Spleen (tissue), 11 donors: ENCODE data around the gene DLX3. TPM values are rescaled to one million over a fixed set of nuclear protein-coding genes. Genes with fewer than 3 reads are reported as not detected.

ENCODE experiments used
- DNase-seq: peaks from one replicate; pipeline ENCODE4 v3.0.0-alpha.2; 2020
- H3K27ac ChIP-seq, 8 donors: fragments of 200-600 bp; sonication (generic) in 7 of 8; 1 replicate in 4 of 8; 2 replicates in 4 of 8; pipeline versions ENCODE4 v1.5.0 to v1.8.0; 2016 to 2021; ENCODE audit warnings: inconsistent platforms in 4 of 8, mild to moderate bottlenecking in 4 of 8, moderate library complexity in 1 of 8
- H3K27me3 ChIP-seq, 7 donors: fragments of 200-600 bp; sonication (generic) in 6 of 7; replicated peaks in 1 of 7; 1 replicate in 4 of 7; 2 replicates in 3 of 7; pipeline versions ENCODE4 v1.5.0 to v1.8.0; 2016 to 2021; ENCODE audit warnings: inconsistent platforms in 3 of 7, mild to moderate bottlenecking in 1 of 7
- H3K36me3 ChIP-seq, 6 donors: fragments of 200-600 bp; sonication (generic) in 5 of 6; 1 replicate in 4 of 6; 2 replicates in 2 of 6; pipeline versions ENCODE4 v1.5.0 to v1.8.0; 2016 to 2021; ENCODE audit warnings: inconsistent platforms in 2 of 6
- H3K4me1 ChIP-seq, 6 donors: fragments of 200-600 bp; sonication (generic) in 5 of 6; 1 replicate in 3 of 6; 2 replicates in 3 of 6; pipeline versions ENCODE4 v1.5.0 to v1.8.0; 2016 to 2021; ENCODE audit warnings: inconsistent platforms in 3 of 6
- H3K4me3 ChIP-seq, 8 donors: fragments of 200-600 bp; sonication (generic) in 7 of 8; 1 replicate in 4 of 8; 2 replicates in 4 of 8; pipeline versions ENCODE4 v1.5.0 to v1.8.0; 2016 to 2021; ENCODE audit warnings: inconsistent platforms in 4 of 8, mild to moderate bottlenecking in 4 of 8, moderate library complexity in 2 of 8
- H3K9me3 ChIP-seq, 8 donors: fragments of 200-600 bp; sonication (generic) in 7 of 8; 1 replicate in 4 of 8; 2 replicates in 4 of 8; pipeline versions ENCODE4 v1.5.0 to v1.8.0; 2016 to 2021; ENCODE audit warnings: inconsistent platforms in 4 of 8
- CTCF ChIP-seq, 11 experiments: fragments of 200-600 bp in 7 of 11; fragments of 450-650 bp in 4 of 11; sonication (generic) in 4 of 11; IDR thresholded peaks in 8 of 11; conservative IDR thresholded peaks in 3 of 11; 1 replicate in 7 of 11; 2 replicates in 4 of 11; pipeline versions ENCODE4 v1.4.0 to v1.8.0; 2016 to 2021; ENCODE audit warnings: antibody characterized with exemption in 11 of 11, inconsistent platforms in 4 of 11, mild to moderate bottlenecking in 1 of 11
- POLR2A ChIP-seq, 3 donors: fragments of 450-650 bp; IDR thresholded peaks; one replicate each; pipeline ENCODE4 v1.5.1; 2017; ENCODE audit warnings: antibody characterized with exemption in 3 of 3, mild to moderate bottlenecking in 1 of 3
- POLR2AphosphoS5 ChIP-seq, 3 donors: sonication (generic); formaldehyde crosslinking; IDR thresholded peaks; one replicate each; pipeline ENCODE4 v1.5.1; 2017; ENCODE audit warnings: antibody characterized with exemption in 3 of 3
- WGBS, 5 donors: extraction: QIAGEN DNeasy Blood & Tissue Kit in 3 of 5; methylation state at CpG; one replicate each; pipeline versions ENCODE4 v1.1.5 to v1.1.7; 2013 to 2018; 5-methylcytosine and 5-hydroxymethylcytosine counted together
- intact Hi-C: fragments of 100-400 bp; cut with DNase I; formaldehyde crosslinking; loops from one replicate; pipeline ENCODE4 v1.15.0; 2023; ENCODE audit warnings: low total_unique reads
- polyA plus RNA-seq, 3 donors: library from polyadenylated mRNA; stranded (reverse); fragments of 200-250 nt; gene quantifications; one replicate each; pipeline ENCODE4 v1.2.1, GENCODE V29; 2013
- total RNA-seq, 7 donors: library from RNA; depleted of rRNA in 3 of 7; stranded (reverse); fragments of >200 nt in 3 of 7; fragmentation: NEBNext Ultra II Directional in 4 of 7; extraction: Animal tissue kit (Norgen Biotek cat#: 25700) in 4 of 7; gene quantifications; one replicate each; pipeline versions ENCODE4 v1.1.0 to v1.2.1, GENCODE V29; 2016 to 2021
- donor health status: healthy with polysubstance abuse.
- donor health status: DM: no; HTN: no; CAD: no; lungs with moderate emphysema.
- donor health status: DM: no; HTN: no; CAD: no.
- donor health status: Bipolar disorder and iron deficiency.
- donor health status: healthy.
- donor health status: DM: no; HTN: no; CAD: no.
- donor health status: DM: yes; HTN: yes; CAD: no.

The DLX3 gene
- total and polyA plus RNA-seq, 10 donors = 0.02 TPM; not detected in 9

GRCh38 chr17:50039058-50039457 lies 44.0 kb upstream of the DLX3 start:
- intact Hi-C loops = no loop called here

GRCh38 chr17:50037321-50038107 lies 42.5 kb upstream of the DLX3 start:
- no peaks in the 10 kb centered on the region for H3K9me3 ChIP-seq
- no peak overlapping the region for H3K4me3 ChIP-seq
- intact Hi-C loops = no loop called here
- peaks cover 0 to 33% (median 16%) of the 10 kb centered on the region in 6 donors for H3K4me1 ChIP-seq
- H3K27ac ChIP-seq = peak overlapping the region; percentile 4 to 56 (median 39)
- no peaks in the 10 kb centered on the region for H3K27me3 ChIP-seq
- WGBS, 5 donors = 55 to 77% (median 67%) methylated on average over 14 of the region's 14 CpGs
- TF ChIP-seq POLR2AphosphoS5 (IDR thresholded peaks at IDR 0.05) = peak; percentile 61 to 65 (median 62)
- no peak for TF ChIP-seq CTCF (IDR thresholded peaks at IDR 0.05 in 8 of 11, conservative IDR thresholded peaks at IDR 0.05 in 3 of 11)
- H3K36me3 ChIP-seq = no peaks in the 10 kb centered on the region
- DNase-seq = peak; percentile 83

More at GRCh38 chr17:50039058-50039457, 44.0 kb upstream of the DLX3 start:
- Histone ChIP-seq H3K36me3 (no peaks in the 10 kb centered on the region), H3K4me3 (no peak overlapping the region), H3K27me3 (peaks cover 0 to 7% (median 0%) of the 10 kb centered on the region in 7 donors), H3K27ac (peak overlapping the region in 2 of 8 donors; percentile 17 to 49), H3K4me1 (peaks cover 7 to 47% (median 25%) of the 10 kb centered on the region in 6 donors), H3K9me3 (no peaks in the 10 kb centered on the region)
- 54 to 87% (median 68%) methylated on average over 4 of the region's 4 CpGs for WGBS, 5 donors
- no peak for TF ChIP-seq POLR2A (IDR thresholded peaks at IDR 0.05)
- TF ChIP-seq POLR2AphosphoS5 (IDR thresholded peaks at IDR 0.05) = no peak
- no peak for TF ChIP-seq CTCF (IDR thresholded peaks at IDR 0.05 in 8 of 11, conservative IDR thresholded peaks at IDR 0.05 in 3 of 11)
- DNase-seq = peak; percentile 34

GRCh38 chr17:50036455-50037261 lies 41.6 kb upstream of the DLX3 start:
- H3K4me1 ChIP-seq = peaks cover 0 to 33% (median 16%) of the 10 kb centered on the region in 6 donors
- H3K9me3 ChIP-seq = no peaks in the 10 kb centered on the region
- peaks cover 0 to 4% (median 0%) of the 10 kb centered on the region in 7 donors for H3K27me3 ChIP-seq
- H3K36me3 ChIP-seq = no peaks in the 10 kb centered on the region
- H3K4me3 ChIP-seq = no peak overlapping the region
- DNase-seq = peak; percentile 36
- WGBS, 5 donors = 74 to 81% (median 78%) methylated on average over 11 of the region's 11 CpGs
- peak overlapping the region in 5 of 8 donors; percentile 35 to 56 (median 49) for H3K27ac ChIP-seq
- intact Hi-C loops = no loop called here
- TF ChIP-seq POLR2AphosphoS5 (IDR thresholded peaks at IDR 0.05) (no peak), POLR2A (IDR thresholded peaks at IDR 0.05) (no peak), CTCF (IDR thresholded peaks at IDR 0.05 in 8 of 11, conservative IDR thresholded peaks at IDR 0.05 in 3 of 11) (no peak)

- no peak for DNase-seq
- intact Hi-C loops = no loop called here
- H3K9me3 ChIP-seq = no peaks in the 10 kb centered on the region
- peaks cover 0 to 33% (median 16%) of the 10 kb centered on the region in 6 donors for H3K4me1 ChIP-seq
- no peak overlapping the region for H3K4me3 ChIP-seq
- no peak for TF ChIP-seq CTCF (IDR thresholded peaks at IDR 0.05 in 8 of 11, conservative IDR thresholded peaks at IDR 0.05 in 3 of 11)
- no peak for TF ChIP-seq POLR2A (IDR thresholded peaks at IDR 0.05)
- no peak for TF ChIP-seq POLR2AphosphoS5 (IDR thresholded peaks at IDR 0.05)
- peak overlapping the region in 1 of 8 donors; percentile 49 for H3K27ac ChIP-seq
- H3K27me3 ChIP-seq = peaks cover 0 to 4% (median 0%) of the 10 kb centered on the region in 7 donors
- no peaks in the 10 kb centered on the region for H3K36me3 ChIP-seq
- 62 to 100% (median 89%) methylated on average over 1 of the region's 1 CpG for WGBS, 5 donors
Measured at GRCh38 chr17:50035945-50036344, 40.9 kb upstream of the DLX3 start.
